ENCODE results near the gene PCMT1.
"Not testable (repeated sequence)": the region's sequence is repeated elsewhere in the genome, so short reads cannot be mapped to it uniquely, and the experiment has no call there.

PCMT1 gene

DNA sequence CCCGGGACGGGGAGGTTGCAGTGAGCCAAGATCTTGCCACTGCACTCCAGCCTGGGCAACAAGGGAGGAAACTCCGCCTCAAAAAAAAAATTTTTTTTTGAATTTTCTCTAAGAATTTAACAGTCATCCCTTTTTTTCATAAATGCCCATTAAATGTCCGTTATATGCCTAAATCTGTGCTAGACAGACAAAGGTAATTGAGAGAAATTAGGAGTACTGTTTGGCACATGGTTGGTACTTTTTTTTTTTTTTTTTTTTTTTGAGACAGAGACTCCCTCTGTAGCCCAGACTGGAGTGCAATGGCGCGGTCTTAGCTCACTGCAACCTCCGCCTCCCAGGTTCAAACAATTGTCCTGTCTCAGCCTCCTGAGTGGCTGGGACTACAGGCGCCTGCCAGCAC lies 1.7 kb downstream of the PCMT1 start:
- DNase-seq = no peak

- DNase-seq = not testable (repeated sequence)
These were observed 2.4 kb downstream of the PCMT1 start for GRCh38 chr6:149751920-149752319.

GRCh38 chr6:149752600-149753373 lies 3.2 kb downstream of the PCMT1 start:
- DNase-seq = no peak

- DNase-seq = not testable (repeated sequence)
These were observed 3.8 kb downstream of the PCMT1 start for GRCh38 chr6:149753374-149753637.

- DNase-seq = no peak
These were observed 5.0 kb downstream of the PCMT1 start for GRCh38 chr6:149754548-149754947.

GRCh38 chr6:149755300-149756260 lies 6.0 kb downstream of the PCMT1 start:
- DNase-seq = no peak

DNA sequence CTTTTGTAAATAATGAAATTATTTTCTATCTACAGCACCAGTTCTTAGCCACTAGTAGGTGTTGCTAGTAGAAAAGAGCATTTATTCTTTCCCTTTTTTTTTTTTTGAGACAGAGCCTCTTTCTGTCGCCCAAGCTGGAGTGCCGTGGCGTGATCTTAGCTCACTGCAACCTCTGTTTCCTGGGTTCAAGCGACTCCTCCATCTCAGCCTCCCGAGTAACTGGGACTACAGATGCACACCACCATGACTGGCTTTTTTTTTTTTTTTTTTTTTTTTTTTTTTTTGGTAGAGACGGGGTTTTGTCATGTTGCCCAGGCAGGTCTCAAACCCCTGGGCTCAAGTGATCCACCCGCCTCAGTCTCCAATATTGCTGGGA lies 6.7 kb downstream of the PCMT1 start:
- no peak for DNase-seq

GRCh38 chr6:149761438-149761837 lies 11.9 kb downstream of the PCMT1 start:
- DNase-seq = no peak

DNA sequence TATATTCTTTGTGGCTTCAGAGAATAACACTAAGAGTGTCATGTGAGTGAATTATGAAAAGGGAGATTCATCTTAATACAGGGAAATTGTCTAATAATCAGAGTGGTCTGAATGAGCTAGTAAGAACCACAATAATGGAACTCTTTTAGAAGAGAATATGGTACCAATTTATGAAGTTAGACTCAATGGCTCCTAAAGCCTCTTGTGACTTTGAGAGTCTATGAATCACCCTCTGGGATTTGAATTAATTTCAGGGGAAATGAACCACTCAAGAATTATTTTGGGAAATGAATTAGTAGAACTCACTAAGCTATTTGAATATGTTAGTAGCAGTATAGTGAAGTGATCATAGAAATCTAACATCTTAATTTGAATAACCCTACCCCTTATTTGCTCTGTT lies 14.3 kb downstream of the PCMT1 start:
- peak; percentile 35 for DNase-seq

- DNase-seq = peak; percentile 53
These were observed 16.7 kb downstream of the PCMT1 start for GRCh38 chr6:149766156-149766769.

DNA sequence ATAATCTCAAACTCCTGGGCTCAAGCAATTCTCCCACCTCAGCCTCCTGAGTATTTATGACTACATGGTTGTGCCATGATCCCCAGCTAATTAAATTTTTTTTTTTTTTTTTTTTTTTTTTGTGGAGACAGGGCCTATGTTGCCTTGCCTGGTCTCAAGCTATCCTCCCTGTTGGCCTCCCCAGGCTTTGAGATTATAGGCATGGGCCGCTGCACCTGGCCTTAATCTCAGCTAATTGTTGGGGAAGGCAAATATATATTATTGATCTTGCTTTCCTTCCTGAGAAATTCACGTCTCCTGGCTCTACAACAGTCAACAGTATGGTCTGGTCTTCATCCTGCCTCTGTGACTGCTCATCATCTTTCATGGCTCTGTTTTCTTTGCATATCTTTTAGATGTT lies 20.1 kb downstream of the PCMT1 start:
- no peak for DNase-seq

DNA sequence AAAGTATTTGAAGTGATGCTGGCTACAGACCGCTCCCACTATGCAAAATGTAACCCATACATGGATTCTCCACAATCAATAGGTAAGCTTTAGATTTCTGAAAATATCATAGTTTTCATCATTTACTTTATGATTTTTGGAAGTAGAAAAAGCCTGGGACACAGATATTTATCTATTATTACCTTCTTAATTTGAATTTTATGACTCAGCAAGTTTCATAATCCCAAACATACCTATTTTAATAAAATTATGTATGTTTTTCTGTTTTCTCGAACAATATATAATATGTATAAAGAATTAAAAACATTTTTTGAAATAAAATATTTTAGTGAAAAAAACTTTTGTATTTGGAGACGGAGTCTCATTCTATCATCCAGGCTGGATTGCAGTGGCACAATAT lies 21.6 kb downstream of the PCMT1 start:
- no peak for DNase-seq

DNA sequence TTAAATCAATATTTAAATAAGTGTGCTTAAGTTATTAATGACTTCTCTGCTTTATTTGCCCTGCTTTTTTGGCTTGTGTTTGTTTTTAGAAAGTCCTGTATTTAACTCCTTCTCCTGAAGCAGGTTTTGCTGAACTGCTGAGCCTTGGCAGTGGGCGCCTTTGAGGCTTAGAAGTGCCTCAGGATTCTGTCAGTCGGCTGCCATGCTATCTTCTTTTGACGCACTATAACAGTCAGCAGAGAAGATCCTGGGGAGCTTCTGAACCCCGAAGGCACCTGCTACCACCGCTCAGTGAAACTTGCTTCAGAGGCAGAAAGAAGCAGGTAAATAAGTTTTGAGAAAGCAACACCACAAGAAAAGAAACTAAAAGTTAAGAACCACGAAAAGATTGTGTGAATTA lies 22.4 kb downstream of the PCMT1 start:
- DNase-seq = no peak

GRCh38 chr6:149777624-149778023 lies 28.1 kb downstream of the PCMT1 start:
- no peak for DNase-seq

- DNase-seq = no peak
These were observed 30.1 kb downstream of the PCMT1 start for GRCh38 chr6:149779644-149779963.

- no peak for DNase-seq
These were observed 32.2 kb downstream of the PCMT1 start for GRCh38 chr6:149781715-149782114.

DNA sequence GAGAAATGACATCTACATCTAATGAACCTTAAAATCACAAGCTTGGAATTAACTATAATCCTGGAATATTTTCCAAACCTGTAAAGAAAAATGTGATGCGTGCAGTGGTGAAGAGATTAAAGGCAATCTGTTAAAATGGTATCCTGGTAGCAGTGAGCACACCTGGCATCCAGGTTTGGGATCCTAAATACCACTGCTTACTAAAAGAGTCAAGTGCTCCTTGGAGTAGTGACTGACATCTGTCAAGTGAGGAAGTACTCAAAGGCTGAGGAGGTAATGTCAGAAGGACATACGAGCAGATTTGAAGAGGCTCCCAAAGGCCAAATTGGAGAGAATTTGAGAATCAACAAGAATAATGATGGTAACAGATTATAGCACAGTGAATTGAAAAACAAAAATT lies 32.8 kb downstream of the PCMT1 start:
- DNase-seq = no peak

- no peak for DNase-seq
These were observed 34.0 kb downstream of the PCMT1 start for GRCh38 chr6:149783551-149783950.

DNA sequence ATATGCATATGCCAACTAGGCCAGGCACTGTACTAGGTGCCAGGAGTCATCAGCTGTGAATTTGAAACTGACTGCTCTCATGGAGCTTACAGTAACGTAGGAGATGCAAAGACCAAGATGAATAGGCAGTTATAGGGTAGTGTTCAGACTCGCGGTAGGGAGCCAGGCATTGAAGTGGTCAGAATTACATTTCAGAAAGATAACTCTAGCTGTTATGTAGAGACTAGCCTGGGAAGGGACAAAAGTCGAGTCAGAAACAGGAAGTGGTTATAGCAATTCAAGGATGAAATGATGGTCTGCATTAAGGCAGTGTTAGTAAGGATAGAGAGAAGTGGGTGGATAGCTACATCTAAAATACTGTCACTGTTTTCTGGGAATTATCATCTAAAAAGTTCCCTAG lies 56.6 kb downstream of the PCMT1 start:
- peak; percentile 5 for DNase-seq

DNA sequence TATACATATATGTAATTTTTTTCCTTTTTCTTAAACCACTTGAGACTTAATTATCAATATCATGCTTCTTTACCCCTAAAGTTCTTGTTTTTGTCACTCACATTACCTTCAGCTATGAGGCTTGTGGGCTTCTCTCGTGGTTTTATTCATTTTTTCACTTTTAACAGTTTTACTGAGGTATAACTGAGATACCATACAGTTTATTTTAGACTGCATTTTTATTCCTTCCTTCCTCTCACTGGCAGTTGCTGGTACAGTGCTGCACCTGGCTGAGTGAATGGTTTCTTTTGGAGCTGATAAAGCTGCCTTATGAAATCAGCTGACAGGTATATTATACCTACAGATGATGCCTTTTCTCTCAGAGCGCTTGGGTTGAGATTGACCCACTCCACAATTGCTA lies 60.3 kb downstream of the PCMT1 start:
- no peak for DNase-seq

GRCh38 chr6:149813351-149813750 lies 63.8 kb downstream of the PCMT1 start:
- no peak for DNase-seq

GRCh38 chr6:149815788-149816187 lies 66.2 kb downstream of the PCMT1 start:
- DNase-seq = no peak

GRCh38 chr6:149820506-149820905 lies 71.0 kb downstream of the PCMT1 start:
- no peak for DNase-seq

- no peak for DNase-seq
These were observed 72.0 kb downstream of the PCMT1 start for GRCh38 chr6:149821492-149821891.

Data from fibroblast of upper back skin (primary cell).